GM12873 (cell line): Measurements from ENCODE around the gene ST8SIA6.

Experiments used
- CTCF ChIP-seq: IDR thresholded peaks from 2 replicates; pipeline ENCODE4 v1.5.1; 2012; ENCODE audit warnings: low read depth, mild to moderate bottlenecking, moderate library complexity, low read length, control low read depth; ENCODE audit not compliant: insufficient read depth; ENCODE audit errors: missing control alignments

Gene ST8SIA6

GRCh38 chr10:17380016-17380415, 74.4 kb downstream of the ST8SIA6 start:
- TF ChIP-seq CTCF, result no peak

GRCh38 chr10:17379151-17379690, 75.2 kb downstream of the ST8SIA6 start:
- TF ChIP-seq CTCF, result no peak

- peak; percentile 75 for TF ChIP-seq CTCF
Observed at GRCh38 chr10:17375936-17376584, 78.3 kb downstream of the ST8SIA6 start.

- TF ChIP-seq CTCF, result no peak
Observed at GRCh38 chr10:17368708-17369272, 85.6 kb downstream of the ST8SIA6 start.

- no peak for TF ChIP-seq CTCF
Observed at GRCh38 chr10:17366705-17367104, 87.7 kb downstream of the ST8SIA6 start.

GRCh38 chr10:17365402-17365801, 89.0 kb downstream of the ST8SIA6 start:
- no peak for TF ChIP-seq CTCF

GRCh38 chr10:17358461-17358860, 95.9 kb downstream of the ST8SIA6 start:
- TF ChIP-seq CTCF, result no peak
